Sigmoid colon (tissue), 7 donors: ENCODE results near the gene BEND6. TPM values are rescaled to one million over a fixed set of nuclear protein-coding genes. Genes with fewer than 3 reads are reported as not detected.

Source experiments
- DNase-seq: peaks from one replicate; pipeline ENCODE4 v3.0.0-alpha.2; 2019
- H3K27ac ChIP-seq, 4 donors: fragments of 200-600 bp; sonication (generic); one replicate each; pipeline ENCODE4 v1.5.1; 2016 to 2019; ENCODE audit warnings: mild to moderate bottlenecking in 1 of 4
- H3K27me3 ChIP-seq, 3 donors: fragments of 200-600 bp; sonication (generic); one replicate each; pipeline ENCODE4 v1.5.1; 2019; ENCODE audit warnings: mild to moderate bottlenecking in 1 of 3
- H3K36me3 ChIP-seq, 4 donors: fragments of 200-600 bp; sonication (generic); one replicate each; pipeline ENCODE4 v1.5.1; 2016 to 2019
- H3K4me1 ChIP-seq, 4 donors: fragments of 200-600 bp; sonication (generic); one replicate each; pipeline ENCODE4 v1.5.1; 2017 to 2019
- H3K4me3 ChIP-seq, 4 donors: fragments of 200-600 bp; sonication (generic); one replicate each; pipeline ENCODE4 v1.5.1; 2017 to 2019; ENCODE audit warnings: mild to moderate bottlenecking in 2 of 4, moderate library complexity in 1 of 4
- H3K9me3 ChIP-seq, 4 donors: fragments of 200-600 bp in 3 of 4; sonication (generic) in 3 of 4; one replicate each; pipeline versions ENCODE4 v1.5.1 to v1.6.1; 2013 to 2019
- CTCF ChIP-seq, 4 experiments: fragments of 450-650 bp in 3 of 4; fragments of 200-600 bp in 1 of 4; IDR thresholded peaks; one replicate each; pipeline ENCODE4 v1.5.1; 2016 to 2019; ENCODE audit warnings: antibody characterized with exemption in 4 of 4, mild to moderate bottlenecking in 3 of 4, moderate library complexity in 2 of 4
- EP300 ChIP-seq, 4 donors: sonication (generic); formaldehyde crosslinking; IDR thresholded peaks; one replicate each; pipeline ENCODE4 v1.6.1; 2017; ENCODE audit warnings: antibody characterized with exemption in 4 of 4
- POLR2A ChIP-seq, 2 donors: fragments of 450-650 bp; IDR thresholded peaks; one replicate each; pipeline ENCODE4 v1.6.1; 2016; ENCODE audit warnings: antibody characterized with exemption in 2 of 2, mild to moderate bottlenecking in 2 of 2, moderate library complexity in 2 of 2
- POLR2AphosphoS5 ChIP-seq, 4 donors: sonication (generic); formaldehyde crosslinking; IDR thresholded peaks; one replicate each; pipeline ENCODE4 v1.6.1; 2017; ENCODE audit warnings: antibody characterized with exemption in 4 of 4
- WGBS, 2 donors: extraction: QIAGEN DNeasy Blood & Tissue Kit; methylation state at CpG; one replicate each; pipeline ENCODE4 v1.1.7; 2013; 5-methylcytosine and 5-hydroxymethylcytosine counted together
- intact Hi-C: fragments of 100-400 bp; cut with DNase I; formaldehyde crosslinking; loops from one replicate; pipeline ENCODE4 v1.15.1; 2023
- polyA plus RNA-seq, 3 donors: library from polyadenylated mRNA; stranded (reverse); fragments of 200-250 nt; gene quantifications; one replicate each; pipeline ENCODE4 v1.2.3, GENCODE V29; 2013
- total RNA-seq, 4 donors: library from RNA; depleted of rRNA; stranded (reverse); fragments of >200 nt; gene quantifications; one replicate each; pipeline ENCODE4 v1.1.0, GENCODE V29; 2016
- donor health status: healthy with polysubstance abuse.
- donor health status: Bipolar disorder and iron deficiency.
- donor health status: healthy.

BEND6 gene
- total and polyA plus RNA-seq, 7 donors: under 0.01 to 3.0 (median 1.1) TPM

- no peaks in the 10 kb centered on the region for H3K4me1 ChIP-seq
- H3K27ac ChIP-seq: no peak overlapping the region
- intact Hi-C loops: no loop called here
- no peak for TF ChIP-seq POLR2AphosphoS5 (IDR thresholded peaks at IDR 0.05)
- no peak for TF ChIP-seq POLR2A (IDR thresholded peaks at IDR 0.05)
- TF ChIP-seq EP300 (IDR thresholded peaks at IDR 0.05): no peak
- TF ChIP-seq CTCF (IDR thresholded peaks at IDR 0.05): no peak
- no peak overlapping the region for H3K4me3 ChIP-seq
- no peaks in the 10 kb centered on the region for H3K9me3 ChIP-seq
- no peaks in the 10 kb centered on the region for H3K36me3 ChIP-seq
- no peak for DNase-seq
- WGBS, 2 donors: 53 to 57% methylated on average over 3 of the region's 3 CpGs
- no peaks in the 10 kb centered on the region for H3K27me3 ChIP-seq
These were observed 41.4 kb upstream of the BEND6 start for GRCh38 chr6:56913285-56914074.

- H3K27ac ChIP-seq: no peak overlapping the region
- no peaks in the 10 kb centered on the region for H3K9me3 ChIP-seq
- WGBS, 2 donors: 39 to 46% methylated on average over 8 of the region's 8 CpGs
- H3K27me3 ChIP-seq: no peaks in the 10 kb centered on the region
- no peaks in the 10 kb centered on the region for H3K4me1 ChIP-seq
- intact Hi-C loops: no loop called here
- no peak for DNase-seq
- H3K36me3 ChIP-seq: no peaks in the 10 kb centered on the region
- TF ChIP-seq CTCF (IDR thresholded peaks at IDR 0.05) (no peak), EP300 (IDR thresholded peaks at IDR 0.05) (no peak), POLR2A (IDR thresholded peaks at IDR 0.05) (no peak), POLR2AphosphoS5 (IDR thresholded peaks at IDR 0.05) (no peak)
- H3K4me3 ChIP-seq: no peak overlapping the region
These were observed 39.9 kb upstream of the BEND6 start for GRCh38 chr6:56914798-56915658.

GRCh38 chr6:56915832-56916231 is 39.1 kb upstream of the BEND6 start:
- intact Hi-C loops: no loop called here
- WGBS, 2 donors: 83 to 88% methylated on average over 4 of the region's 4 CpGs
- no peaks in the 10 kb centered on the region for H3K4me1 ChIP-seq

DNA sequence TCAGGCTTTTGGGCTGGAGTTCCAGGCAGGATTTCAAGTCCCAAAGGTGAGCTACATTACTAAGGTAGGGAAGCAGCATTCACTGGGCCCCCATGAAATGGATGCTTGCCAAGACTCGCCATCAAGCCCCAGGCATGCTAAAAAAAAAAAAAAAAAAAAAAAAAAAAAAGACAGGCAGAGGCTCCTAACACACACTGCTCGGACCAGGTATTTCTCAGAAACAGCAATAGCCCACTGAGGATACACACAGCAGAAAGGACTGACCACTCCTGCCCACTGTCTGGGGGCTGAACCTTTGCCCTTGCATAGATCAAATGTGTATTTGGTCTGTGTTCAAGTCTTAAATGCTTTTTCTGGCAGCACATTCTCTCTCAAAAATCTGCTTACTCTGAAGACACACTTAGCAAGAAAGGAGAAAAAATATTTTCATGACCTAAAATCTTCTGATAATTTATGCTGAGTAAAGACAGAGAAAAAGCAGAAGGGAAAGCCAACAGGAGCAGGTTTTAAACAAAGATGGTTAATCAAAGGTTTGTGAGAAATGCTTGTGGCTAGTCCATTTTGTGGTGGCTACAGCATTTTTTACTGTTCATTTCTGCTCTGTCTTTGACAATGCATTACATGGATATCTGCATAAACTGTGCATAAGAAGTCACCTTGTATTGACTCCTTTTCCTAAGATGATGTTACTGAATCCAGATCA is 37.9 kb upstream of the BEND6 start:
- DNase-seq: no peak
- H3K27me3 ChIP-seq: no peaks in the 10 kb centered on the region
- 40 to 75% methylated on average over 2 of the region's 2 CpGs for WGBS, 2 donors
- H3K9me3 ChIP-seq: no peaks in the 10 kb centered on the region
- intact Hi-C loops: no loop called here
- H3K4me1 ChIP-seq: no peaks in the 10 kb centered on the region
- no peaks in the 10 kb centered on the region for H3K36me3 ChIP-seq
- H3K4me3 ChIP-seq: no peak overlapping the region
- TF ChIP-seq EP300 (IDR thresholded peaks at IDR 0.05): no peak
- TF ChIP-seq POLR2A (IDR thresholded peaks at IDR 0.05): no peak
- TF ChIP-seq POLR2AphosphoS5 (IDR thresholded peaks at IDR 0.05): no peak
- no peak overlapping the region for H3K27ac ChIP-seq

More at GRCh38 chr6:56915832-56916231, 39.1 kb upstream of the BEND6 start:
- Histone ChIP-seq H3K9me3 (no peaks in the 10 kb centered on the region), H3K27me3 (no peaks in the 10 kb centered on the region), H3K4me3 (no peak overlapping the region), H3K36me3 (no peaks in the 10 kb centered on the region), H3K27ac (no peak overlapping the region)
- DNase-seq: no peak
- TF ChIP-seq POLR2A (IDR thresholded peaks at IDR 0.05) (no peak), EP300 (IDR thresholded peaks at IDR 0.05) (no peak), CTCF (IDR thresholded peaks at IDR 0.05) (no peak), POLR2AphosphoS5 (IDR thresholded peaks at IDR 0.05) (no peak)

- Histone ChIP-seq H3K4me1 (no peaks in the 10 kb centered on the region), H3K9me3 (no peaks in the 10 kb centered on the region), H3K27ac (no peak overlapping the region), H3K4me3 (no peak overlapping the region), H3K36me3 (no peaks in the 10 kb centered on the region), H3K27me3 (no peaks in the 10 kb centered on the region)
- DNase-seq: no peak
- intact Hi-C loops: no loop called here
- TF ChIP-seq EP300 (IDR thresholded peaks at IDR 0.05): no peak
- no peak for TF ChIP-seq POLR2A (IDR thresholded peaks at IDR 0.05)
- no peak for TF ChIP-seq CTCF (IDR thresholded peaks at IDR 0.05)
These were observed 32.3 kb upstream of the BEND6 start for GRCh38 chr6:56922645-56923044.
